Right ventricle myocardium inferior (tissue), 1 donor: ENCODE data around the gene APLNR. TPM values are rescaled to one million over a fixed set of nuclear protein-coding genes. Genes with fewer than 3 reads are reported as not detected.

Source experiments
- ATAC-seq: fragments of 200-7000 bp; cut with Tn5 transposase; one replicate; pipeline ENCODE4 v1.9.1; 2020; ENCODE audit warnings: mild to moderate bottlenecking, moderate library complexity
- DNase-seq: peaks from one replicate; pipeline ENCODE4 v3.0.0; 2021; ENCODE audit errors: missing footprints
- intact Hi-C: fragments of 100-400 bp; cut with DNase I; formaldehyde crosslinking; loops from one replicate; pipeline ENCODE4 v1.11.0; 2022
- total RNA-seq: library from RNA; stranded (reverse); fragmentation: NEBNext Ultra II Directional; extraction: Animal tissue kit (Norgen Biotek cat#: 25700); gene quantifications from one replicate; pipeline ENCODE4 v1.2.1, GENCODE V29; 2021
- donor health status: DM: no; HTN: yes; CAD: no; lungs with severe emphysema.

APLNR gene
- total RNA-seq, 1 donor from 2014 or later, result 18.4 TPM

DNA sequence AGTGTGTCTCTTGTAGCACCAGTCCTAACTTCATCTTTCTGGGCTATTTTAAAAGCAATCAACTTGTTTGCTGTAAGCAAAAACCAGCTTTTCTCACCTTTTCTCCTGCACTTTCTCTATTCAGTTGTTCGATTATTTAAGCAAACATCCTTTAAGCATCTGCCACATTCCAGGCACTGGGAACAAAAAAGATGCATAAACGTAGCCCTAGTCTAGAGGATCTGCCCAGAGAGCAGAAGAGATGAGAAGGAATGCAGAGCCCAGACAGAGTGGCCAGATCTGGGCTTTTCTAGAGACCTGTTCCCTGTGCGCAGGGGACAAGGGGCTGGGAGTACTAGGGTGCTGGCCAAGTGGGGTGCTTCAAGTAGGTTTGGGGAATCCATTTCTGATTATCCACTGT lies 8.4 kb downstream of the APLNR start:
- intact Hi-C loops, result no loop called here
- DNase-seq (no peak), ATAC-seq (no peak)

DNA sequence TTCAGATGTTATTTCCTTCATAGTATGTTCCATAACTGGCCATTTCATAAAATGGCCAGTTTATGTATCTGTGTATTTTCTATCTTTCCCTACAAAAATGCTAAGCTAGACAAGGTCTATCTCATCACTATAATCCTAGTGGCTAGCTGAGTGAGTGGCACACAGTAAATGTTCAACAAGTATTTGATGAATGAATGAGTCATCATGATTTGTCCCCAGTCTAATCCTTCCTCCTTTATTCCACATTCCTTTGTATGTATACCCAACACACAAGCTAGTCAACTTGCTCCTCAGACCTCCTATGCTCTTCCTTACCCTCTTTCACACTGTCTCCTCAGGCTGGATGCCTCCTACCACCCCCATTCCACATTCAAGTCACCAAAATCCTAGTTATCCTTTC lies 12.5 kb downstream of the APLNR start:
- ATAC-seq, result no peak
- intact Hi-C loops, result no loop called here
- no peak for DNase-seq

DNA sequence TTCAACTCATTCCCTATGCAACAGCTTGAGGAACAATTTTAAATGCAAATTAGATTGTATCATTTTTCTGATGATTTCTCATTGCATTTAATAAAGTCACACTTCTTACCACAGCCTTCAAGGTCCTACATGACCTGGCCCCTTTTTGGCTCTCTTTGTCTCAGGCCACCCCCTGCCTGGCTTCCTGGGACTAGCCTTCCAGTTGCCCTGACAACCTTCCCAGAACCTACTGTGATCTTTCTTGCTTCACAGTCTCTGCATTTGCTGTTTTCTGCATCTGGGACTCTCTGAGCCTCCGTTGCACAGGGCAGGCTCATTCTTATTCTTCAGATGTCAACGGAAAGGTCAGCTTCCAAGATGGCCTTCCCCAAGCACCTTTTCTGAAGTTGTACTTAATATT lies 12.9 kb downstream of the APLNR start:
- no peak for ATAC-seq
- intact Hi-C loops, result no loop called here
- no peak for DNase-seq

DNA sequence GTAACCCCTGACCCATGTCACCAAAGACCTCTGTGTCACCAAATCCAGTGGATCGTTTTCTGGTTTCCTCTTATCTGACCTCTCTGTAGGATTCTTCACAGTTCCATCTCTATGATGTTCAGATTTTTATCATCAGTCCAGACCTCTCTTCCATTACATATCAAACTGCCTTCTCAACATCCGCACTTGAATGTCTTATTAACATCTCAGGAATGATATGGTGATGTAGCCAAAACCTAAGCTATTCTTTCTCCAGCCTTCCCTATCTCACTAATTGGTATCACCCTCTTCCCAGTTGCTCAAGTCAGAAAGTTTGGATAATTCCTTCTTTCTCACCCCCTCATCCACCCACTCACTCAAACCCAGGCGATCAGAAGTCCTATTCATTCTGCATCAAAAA lies 13.4 kb downstream of the APLNR start:
- intact Hi-C loops, result no loop called here
- no peak for ATAC-seq
- DNase-seq, result no peak

DNA sequence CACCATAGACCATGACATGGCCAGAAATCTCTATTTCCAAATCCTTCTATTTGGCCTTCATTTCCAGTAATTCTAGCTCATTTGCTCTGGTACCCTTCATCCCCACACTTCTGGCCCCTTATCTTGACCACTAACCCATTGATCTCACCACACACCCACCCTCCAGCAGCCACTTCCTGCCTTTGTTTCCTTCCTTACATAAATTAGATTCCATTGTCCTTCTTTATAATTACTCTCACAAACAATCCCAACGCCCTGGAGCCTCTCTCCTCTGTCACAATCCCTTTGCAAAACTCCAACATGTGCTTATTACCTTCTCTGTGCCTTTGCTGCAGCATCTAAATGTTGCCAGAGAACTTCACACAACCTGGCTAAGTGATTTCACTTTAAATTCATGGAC lies 14.8 kb downstream of the APLNR start:
- ATAC-seq (no peak), DNase-seq (no peak)
- intact Hi-C loops, result no loop called here

DNA sequence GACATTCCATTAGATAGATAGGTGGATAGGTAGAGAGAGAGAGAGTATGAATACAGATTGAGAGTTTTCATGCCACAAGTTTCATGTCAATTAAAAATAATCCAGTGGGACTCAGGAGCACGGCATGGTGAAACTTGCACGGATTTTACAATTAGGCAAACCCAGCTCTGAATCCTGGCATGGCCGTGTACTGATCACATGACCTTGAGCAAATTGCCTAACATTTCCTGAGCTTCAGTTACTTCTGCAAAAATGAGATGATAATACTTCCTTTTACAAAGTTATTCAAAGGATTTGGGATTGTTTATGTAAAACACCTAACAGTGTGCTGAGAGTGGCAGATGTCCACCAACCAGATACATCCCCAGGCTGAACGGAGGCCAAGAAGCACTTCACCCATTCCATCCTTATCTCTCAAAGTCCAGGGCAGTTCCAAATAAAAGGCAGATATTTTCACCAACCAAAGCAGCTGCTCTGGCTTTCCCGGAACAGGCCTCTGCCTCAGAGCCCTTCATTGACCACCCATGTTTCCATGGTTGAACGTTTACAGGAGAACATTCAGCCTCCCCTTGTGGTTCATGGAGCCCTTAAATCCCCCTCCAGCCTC lies 17.9 kb downstream of the APLNR start:
- DNase-seq, result no peak
- intact Hi-C loops, result no loop called here
- ATAC-seq, result peak; percentile 74

DNA sequence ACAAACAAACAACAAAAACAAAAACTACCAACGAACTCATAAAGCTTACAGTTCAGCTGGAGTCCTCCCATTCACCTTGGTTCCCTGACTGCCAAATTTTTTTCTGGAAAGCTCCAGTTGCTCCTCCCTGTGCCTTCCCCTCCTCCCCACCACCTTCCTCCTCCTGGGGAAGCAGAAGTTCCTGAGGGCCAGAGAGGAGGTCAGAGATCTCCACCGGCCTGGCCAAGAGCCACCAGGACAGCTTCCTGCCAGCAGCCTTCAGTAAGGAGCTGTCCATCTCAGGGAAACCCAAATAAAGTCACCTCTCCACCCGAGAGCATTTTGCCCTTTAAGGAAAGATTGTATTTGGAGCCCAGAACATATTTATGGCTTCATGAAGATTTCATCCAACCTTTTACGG lies 20.0 kb downstream of the APLNR start:
- no peak for DNase-seq
- intact Hi-C loops, result no loop called here
- ATAC-seq, result peak; percentile 7

DNA sequence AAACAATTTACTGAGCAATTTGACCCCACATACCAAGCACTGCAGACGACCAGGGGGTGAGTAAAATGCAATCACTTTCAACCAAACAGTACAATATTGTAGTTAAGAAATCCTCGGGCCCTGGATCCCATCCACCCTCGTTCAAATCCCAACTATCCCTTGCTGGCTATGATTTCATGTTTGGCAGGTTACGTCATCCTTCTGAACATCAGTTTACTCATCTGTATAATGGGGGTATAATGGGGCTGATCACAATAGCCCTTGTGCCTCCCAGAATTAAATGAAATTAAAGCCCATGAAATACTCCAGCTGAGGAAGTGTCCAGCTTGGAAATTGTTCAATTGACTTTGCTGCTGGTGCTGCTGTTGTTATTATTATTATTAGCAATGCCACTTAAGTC lies 20.6 kb downstream of the APLNR start:
- DNase-seq (no peak), ATAC-seq (no peak)
- intact Hi-C loops, result no loop called here

DNA sequence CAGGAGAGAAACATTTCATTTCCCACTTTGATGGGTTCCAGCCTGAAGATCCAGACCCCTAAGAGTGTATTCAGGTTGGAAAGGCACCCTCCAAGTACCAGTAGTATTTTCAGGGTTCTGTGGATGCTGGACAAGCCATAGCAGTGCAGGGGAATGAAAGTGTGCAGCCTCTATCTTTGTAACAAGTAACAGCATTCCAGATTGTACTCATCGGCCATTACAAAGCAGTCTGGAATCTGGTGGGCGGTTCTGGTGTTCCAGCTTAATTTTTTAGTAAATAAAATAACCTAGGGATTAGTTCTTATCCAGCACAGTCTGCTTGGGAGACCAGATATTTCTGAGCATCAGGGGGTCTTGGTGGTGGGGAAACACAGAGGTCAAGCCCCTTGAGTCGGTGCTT lies 22.6 kb downstream of the APLNR start:
- intact Hi-C loops, result no loop called here
- DNase-seq (no peak), ATAC-seq (peak; percentile 50)

DNA sequence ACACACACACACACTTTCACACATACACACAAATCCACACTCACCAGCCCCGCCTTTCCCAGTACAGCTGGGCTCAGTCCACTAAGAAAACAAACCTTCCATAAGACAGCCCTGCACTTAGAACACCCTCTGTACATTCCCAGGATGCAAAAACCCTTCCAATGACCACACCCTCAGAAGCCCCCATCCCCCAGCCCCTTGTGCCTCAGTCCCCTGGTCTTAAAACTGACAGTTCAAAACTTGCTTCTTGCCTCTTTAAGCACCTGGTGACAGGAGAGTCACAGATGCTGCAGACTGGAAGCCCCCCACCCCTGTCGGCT lies 23.0 kb downstream of the APLNR start:
- ATAC-seq, result no peak
- no peak for DNase-seq
- intact Hi-C loops, result no loop called here

DNA sequence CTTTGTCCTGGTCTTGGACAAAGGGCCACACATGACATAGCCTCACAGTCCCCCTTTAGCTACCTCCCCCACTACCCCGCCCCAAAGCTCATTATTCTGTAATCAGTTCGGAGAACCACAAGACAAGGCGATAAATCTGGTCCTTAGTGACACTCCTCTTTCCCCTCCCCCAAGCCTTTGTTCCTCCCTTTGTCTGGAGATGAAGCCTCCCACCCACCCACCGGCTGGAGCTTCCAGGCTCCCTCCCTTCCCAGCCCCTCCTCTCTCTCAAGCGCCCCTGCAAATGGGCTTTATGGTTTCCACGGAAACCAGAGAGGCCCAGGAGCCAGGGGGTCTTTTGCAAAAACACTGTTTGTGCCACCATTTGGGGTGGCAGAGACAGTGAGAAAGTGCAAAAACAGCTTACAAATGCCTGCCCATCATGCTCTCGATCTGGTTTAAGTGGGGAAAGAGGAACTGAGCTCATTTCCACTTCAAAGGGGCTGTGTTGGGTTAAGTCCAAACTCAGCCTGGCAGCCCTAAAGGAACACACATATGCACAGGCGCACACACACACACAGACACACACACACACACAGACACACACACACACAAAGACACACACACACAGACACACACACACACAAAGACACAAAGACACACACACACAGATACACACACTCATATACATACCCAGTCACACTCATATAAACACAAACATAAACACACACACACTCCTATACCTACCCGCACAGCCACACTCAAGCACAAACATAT lies 23.5 kb downstream of the APLNR start:
- DNase-seq (no peak), ATAC-seq (peak; percentile 15)
- intact Hi-C loops, result no loop called here

DNA sequence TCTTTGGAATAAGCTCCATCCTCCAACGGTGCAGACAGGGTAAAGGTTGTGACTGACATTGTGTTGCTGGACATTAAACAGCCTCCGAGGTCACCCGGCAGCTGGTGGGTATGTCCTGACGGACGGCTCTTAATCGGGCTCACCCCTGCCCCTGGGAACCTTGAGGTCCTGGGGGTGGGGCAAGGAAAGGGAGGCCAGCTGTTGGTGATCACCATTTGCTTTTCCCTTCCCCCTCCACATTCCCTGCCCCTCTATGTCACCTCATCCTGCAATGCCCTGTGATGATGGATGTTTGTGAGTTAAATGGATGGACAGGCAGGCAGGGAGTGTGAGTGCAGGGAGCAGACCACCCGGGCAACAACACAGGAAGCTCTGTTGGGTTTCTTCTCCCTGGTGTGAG lies 26.3 kb downstream of the APLNR start:
- ATAC-seq (no peak), DNase-seq (no peak)
- intact Hi-C loops, result no loop called here

DNA sequence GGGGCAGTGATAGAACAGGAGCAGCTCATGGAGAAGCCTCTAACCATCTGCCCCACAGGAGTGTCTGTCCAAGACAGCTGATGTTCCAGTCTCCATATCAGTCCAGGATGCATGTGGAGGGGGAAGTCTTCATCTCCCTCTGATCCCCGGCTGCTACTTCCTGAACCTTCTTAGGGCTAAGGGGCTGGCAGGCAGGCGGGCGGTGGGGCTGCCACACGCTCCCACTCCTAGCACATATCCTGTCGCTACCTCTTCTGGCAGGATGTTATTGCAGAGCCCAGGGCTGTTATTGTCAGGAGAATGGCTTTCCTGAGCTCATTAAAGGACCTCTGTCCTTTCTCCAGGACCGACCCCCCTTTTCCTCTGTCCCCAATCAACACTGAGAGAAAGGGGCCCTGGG lies 29.9 kb downstream of the APLNR start:
- no peak for ATAC-seq
- no peak for DNase-seq
- intact Hi-C loops, result no loop called here

DNA sequence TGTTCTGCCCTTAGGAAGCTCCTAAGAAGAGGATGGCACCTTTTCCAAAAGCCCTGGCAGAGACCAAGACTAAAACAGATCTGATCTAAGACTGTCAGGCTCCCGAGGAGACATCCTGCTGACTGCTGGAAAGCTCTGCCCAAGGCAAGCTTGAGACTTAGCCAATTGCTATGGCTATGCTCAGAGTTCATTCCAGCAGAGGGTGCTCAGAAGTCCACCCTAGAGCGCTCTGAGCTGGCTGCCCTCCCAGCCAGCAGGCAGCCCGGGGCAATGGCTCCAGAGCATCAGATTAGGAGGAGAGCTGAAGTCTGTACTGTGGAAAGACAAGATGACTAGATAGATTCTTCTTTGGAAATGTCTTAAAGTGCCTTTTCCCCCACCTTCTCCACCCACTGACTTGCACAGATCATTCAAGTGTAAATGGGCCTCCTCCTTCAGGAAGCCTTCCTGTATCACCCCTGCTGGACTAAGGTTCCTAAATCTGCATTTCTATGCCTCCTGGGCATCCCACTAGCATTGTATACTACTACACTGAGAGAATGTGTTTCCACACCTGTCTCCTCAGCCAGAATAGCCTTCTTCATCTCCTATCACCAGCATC lies 31.9 kb downstream of the APLNR start:
- ATAC-seq (no peak), DNase-seq (peak; percentile 60)
- intact Hi-C loops, result no loop called here

DNA sequence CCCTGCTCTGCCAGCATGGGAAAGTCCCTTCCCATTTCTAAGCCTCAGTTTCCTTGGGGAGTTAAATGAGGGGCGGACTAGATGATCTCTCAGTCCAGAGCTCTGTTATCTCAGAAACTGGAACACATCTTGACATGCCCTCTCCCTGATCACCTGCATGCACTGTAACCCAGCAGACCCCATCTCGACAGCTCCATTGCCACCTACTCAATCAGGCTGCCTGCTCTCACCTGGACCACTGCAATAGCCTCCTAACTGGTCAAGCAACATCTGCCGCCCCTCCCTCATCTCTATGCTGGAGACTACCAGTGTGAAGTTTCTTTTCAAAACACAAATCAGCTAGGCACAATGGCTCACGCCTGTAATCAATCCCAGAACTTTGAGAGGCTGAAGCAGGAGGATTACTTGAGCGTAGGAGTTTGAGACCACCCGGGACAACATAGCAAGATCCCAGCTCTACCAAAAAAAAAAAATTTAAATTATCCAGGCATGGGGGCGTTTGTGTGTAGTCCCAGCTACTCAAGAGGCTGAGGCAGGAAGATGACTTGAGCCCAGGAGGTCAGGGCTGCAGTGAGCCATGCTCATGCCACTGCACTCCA lies 33.1 kb downstream of the APLNR start:
- intact Hi-C loops, result loop anchor here (2.0 kb wide), 1 partner anchor 39 kb away; no protein-coding TSS in a partner anchor
- ATAC-seq (no peak), DNase-seq (no peak)

DNA sequence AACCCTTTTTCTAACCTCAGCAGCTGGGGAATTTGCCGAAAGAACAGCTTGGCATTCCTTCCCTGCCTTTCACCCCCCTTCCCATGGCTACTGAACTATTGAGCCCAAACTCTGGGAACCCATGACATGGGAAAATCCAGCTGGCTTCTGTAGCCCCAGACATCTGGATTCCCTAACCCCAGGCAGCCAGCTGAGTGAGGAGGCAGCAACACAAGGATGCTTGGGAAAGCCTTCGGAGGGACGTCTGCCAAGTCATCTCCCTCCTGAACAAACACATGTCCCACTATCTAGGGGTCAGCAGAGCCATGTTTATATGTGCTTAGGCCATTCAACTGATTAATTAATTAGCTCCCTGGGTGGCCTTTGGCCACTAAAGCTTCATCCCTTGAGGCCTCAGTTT lies 33.7 kb downstream of the APLNR start:
- ATAC-seq, result peak; percentile 88
- DNase-seq, result peak; percentile 89
- intact Hi-C loops, result loop anchor here (2.0 kb wide), 1 partner anchor 39 kb away; no protein-coding TSS in a partner anchor

DNA sequence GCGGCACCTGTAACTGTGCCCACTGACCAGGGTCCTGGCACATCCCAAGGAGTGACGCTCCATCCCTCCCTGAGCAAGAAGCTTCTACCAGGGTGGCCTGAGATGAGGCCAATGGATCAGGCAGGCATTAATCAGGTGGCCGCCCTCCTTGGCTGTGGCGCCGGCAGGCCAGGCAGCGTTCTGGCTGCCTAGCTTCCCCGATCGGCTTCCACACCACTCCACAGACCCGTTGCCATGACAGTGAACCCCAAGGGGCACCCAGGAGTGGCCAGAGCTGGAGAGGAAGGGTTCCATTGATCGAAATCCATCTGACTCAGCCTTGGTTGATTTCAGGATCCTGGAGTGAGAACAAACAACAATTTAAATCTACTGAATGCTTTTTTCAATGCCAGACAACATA lies 34.8 kb downstream of the APLNR start:
- peak; percentile 76 for DNase-seq
- peak; percentile 58 for ATAC-seq
- intact Hi-C loops, result loop anchor here (2.0 kb wide), 1 partner anchor 41 kb away; no protein-coding TSS in a partner anchor

DNA sequence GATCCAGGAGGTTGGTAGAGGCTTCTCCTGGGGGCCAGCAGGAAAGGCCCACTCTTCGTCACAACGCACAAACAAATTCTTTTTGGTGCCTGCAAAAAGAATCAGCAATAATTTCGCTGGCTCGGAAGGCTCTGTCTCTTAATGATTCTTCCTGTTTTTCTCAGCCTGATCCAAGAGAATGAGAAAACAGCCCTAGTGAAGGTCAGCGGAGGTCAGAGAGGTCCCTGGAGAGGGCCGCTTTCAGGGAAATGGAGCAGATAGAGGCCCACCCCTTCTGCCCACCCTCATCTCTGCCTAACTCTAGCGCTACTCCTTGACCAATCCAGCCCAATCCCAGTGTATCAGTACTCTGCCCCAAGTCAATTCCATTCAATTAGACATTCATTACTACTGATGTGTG lies 36.1 kb downstream of the APLNR start:
- intact Hi-C loops, result no loop called here
- DNase-seq, result no peak
- ATAC-seq, result peak; percentile 38

DNA sequence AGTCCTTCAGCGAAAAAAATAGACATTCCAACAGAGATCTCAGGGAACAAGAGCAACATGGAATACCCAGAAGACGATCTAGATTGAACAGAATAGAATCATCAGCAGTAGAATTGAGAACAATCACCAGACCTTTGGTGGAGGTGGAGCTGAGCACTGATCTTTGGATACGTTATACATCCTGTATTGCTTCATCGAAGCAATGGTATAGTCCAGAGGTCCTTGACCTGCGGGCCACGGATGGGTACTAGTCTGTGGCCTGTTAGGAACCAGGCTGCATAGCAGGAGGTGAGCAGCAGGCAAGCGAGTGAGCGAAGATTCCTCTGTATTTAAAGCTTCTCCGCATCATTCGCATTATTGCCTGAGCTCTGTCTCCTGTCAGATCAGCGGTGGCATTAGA lies 37.7 kb downstream of the APLNR start:
- ATAC-seq (no peak), DNase-seq (no peak)
- intact Hi-C loops, result no loop called here

DNA sequence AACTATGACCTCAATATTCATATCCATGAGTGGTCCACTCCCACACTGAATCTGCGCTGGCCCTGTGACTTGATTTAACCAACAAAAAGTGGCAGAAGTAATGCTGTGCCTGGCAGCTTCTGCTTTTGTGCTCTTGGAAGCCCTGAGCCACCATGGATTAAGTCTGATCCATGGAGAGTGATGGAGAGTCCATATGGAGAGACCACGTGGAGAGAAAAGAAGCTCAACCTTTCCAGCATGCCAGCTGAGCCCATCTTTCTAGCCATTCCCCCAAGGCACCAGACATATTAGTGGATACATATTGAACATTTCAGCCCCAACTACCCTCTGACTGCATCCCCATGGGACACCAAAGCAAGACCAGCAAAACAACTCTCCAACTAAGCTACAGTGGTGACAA lies 39.3 kb downstream of the APLNR start:
- intact Hi-C loops, result no loop called here
- DNase-seq (no peak), ATAC-seq (no peak)
